GM19438 (cell line): Measurements from ENCODE around the gene UPF1.
"Not testable (repeated sequence)": the region's sequence is repeated elsewhere in the genome, so short reads cannot be mapped to it uniquely, and the experiment has no call there.

ENCODE experiments used
- ATAC-seq: cut with Tn5 transposase; IDR thresholded peaks from one replicate; pipeline ENCODE4 v1.9.1; 2021; ENCODE audit warnings: low read depth; ENCODE audit not compliant: unreplicated experiment

Gene UPF1

DNA sequence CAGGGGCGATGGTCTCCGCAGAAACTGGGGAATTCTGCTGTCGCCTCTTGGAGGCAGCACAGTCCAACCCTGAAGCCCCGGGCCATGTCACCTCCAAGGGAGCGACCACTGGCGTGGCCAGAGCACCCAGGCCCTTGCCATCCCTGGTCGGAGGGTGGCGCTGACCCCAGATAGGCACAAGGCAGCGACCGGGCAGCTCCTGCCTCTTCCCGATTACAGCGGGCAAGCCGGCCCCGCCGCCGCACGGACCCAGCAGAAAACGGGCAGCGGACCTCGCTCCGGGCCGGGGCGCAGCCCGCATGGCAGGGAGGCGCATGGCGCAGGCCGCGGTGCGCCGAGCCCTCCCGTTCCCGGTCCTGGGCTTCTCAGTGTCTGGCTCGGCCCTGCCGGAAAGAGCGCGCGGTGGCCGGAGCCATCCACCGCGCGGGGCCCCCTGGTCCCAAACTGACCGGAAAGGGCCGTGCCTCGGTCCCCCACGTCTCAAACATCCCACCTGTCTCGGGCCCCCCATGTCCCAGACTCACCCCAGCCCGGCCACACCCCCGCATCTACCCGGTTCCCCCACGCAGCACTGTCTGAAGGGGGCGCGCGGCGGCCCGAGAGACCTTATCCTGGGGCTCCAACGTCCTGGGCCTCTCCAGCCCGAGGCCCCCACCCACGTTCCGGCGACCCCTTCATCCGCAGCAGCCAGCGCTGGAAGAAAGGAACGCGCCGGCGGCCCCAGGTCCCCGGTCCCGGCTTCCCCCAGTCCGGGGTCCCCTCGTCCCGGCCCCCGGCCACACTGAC lies 63.5 kb downstream of the UPF1 start:
- no peak for ATAC-seq

DNA sequence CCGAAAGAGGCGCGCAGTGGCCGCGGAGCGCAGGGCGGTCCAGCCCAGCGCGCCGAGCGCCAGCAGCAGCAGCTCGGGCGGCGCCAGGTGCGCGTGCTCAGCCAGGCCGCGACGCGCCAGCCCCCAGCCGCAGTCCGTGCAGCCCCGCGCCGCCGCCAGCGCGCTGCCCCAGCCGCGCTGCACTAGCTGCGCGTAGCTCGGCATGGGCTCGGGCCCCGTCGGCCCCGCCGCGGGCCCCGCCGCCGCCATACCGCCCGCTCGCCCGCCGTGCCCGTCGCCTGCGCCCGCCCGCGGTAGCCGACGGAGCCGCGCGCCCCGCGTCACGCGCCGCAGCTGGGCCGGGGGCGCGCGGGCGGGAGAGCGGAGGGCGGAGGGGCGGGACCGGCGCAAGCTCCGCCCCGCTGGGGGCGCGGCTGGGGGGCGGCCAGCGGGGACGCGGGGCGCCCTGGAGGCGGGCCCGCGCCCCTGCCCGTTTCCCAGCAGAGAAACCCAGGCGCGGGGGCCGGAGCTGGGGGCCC lies 64.1 kb downstream of the UPF1 start, which contains the start of gene CERS1:
Gene CERS1, minus strand, starts transcription at position 335 of the 518 bp plus-strand sequence. Its CDS starts 86 bp downstream, at position 249.
- ATAC-seq = no peak

DNA sequence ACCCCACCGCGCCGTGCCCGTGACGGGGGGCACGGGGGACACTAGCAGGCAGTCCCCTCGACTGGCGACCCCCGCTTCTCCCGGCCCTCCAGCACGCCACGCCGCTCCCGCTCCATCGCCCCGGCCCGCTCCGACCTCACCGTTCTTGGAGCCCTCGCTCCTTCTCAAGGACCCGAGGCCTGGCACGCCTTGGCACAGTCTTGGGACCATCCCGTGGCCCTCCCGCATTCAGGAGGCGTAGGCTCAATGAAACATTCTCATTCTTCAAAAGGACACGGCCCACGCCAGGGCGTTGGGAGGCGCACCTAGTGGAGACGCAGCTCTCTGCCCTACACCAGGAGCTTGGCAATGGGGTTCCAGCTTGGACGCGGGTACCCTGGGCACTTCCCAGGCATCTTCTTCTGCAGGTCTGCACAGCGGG lies 64.7 kb downstream of the UPF1 start:
- no peak for ATAC-seq

DNA sequence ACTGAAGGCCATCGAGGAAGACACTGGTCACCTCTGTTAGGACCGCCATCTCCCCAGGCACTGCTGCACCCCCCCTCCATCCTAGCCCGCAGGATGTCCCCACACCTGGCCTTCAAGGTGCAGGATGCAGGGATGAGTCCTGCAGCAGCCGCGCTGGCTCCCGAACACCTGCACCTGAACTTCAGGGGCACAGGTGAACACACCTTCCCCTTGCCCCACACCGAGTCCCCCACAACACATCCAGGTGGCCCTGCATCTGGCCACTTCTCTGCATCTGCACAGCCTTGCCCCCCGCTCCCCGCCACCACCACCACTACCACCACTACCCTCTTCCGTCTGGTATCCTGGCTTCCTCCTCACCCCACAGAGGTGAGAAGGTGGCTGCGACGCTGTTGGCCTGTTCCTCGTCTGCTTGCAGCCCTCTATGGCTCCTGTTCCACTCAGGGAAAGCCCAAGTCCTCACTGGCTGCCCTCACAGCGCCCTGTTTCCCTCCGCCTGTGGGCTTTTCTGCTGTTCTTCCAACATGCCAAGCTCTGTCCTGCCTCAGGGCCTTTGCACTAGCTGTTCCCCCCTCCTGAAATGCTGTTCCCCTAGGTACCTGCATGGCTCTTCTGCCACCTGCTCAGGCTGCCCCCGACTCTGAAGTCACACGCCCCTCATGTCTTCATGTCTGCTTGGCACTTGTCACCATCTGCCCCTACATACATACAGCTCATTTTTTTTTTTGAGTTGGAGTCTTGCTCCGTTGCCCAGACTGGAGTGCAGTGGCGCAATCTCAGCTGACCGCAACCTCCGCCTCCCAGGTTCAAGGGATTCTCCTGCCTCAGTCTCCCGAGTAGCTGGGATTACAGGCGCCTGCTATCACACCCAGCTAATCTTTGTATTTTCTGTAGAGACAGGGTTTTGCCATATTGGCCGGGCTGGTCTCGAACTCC lies 65.6 kb downstream of the UPF1 start:
- no peak for ATAC-seq

DNA sequence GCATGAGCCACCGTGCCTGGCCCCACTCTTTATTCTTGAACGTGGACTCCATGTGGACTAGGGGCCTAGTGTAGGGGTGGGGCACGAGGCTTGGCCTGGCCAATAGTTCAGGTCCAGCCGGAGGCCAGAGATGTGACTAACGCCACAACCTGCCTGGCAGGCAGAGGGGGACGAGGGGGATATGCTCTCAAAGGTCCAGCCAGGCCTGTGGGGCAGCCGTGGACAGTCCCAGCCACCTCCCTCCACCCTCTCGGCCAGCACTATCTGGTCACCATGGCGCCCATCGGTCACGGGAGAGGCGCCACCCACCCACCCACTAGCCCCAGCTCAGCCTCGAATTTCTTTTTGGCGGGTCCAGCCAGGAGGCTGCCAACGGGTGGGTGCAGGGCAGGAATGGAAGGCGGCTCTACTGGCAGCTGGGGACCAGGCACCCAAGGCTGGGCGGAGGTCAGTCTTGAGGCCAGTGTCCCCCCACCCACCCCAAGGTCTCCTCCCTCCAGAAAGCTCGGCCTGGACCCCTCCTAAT lies 66.4 kb downstream of the UPF1 start:
- no peak for ATAC-seq

DNA sequence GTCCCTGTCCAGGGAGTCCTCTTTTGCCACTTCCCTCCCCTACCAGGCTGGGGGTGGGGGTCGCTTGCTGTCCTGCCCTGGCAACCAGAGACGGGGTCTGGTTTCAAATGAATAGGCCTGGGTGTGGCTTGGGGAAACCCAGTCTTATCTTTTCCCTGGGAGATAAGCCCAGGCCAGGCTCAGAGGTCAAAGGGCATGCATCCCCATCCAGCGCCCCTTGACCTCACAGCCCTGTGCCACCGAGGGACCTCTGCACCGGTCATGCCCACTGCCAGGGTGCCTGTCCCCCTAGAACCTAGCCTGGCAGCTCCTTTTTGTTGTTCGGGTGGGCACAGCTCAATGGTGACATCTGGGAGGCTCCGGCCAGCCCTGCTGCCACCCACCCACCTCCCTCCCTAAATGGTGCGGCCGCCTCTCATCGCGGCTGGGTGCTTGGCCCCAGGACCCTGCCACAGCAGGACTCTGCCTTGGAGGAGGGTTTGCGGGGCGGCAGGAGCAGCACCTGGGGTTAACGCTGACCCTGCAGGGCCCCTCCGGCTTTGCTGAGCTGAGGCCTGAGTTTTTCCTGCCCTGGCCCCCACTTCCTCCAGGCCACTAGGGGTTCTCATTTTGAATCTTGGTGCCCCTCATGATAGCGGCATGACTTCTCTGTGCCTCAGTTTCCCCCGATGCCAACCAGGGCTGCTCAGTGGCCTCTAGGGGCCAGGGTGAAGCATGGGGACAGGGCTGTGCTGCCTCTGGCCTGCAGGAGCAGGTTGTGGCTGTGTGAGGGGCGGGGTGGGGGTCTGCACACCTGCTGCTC lies 67.0 kb downstream of the UPF1 start:
- ATAC-seq = no peak

DNA sequence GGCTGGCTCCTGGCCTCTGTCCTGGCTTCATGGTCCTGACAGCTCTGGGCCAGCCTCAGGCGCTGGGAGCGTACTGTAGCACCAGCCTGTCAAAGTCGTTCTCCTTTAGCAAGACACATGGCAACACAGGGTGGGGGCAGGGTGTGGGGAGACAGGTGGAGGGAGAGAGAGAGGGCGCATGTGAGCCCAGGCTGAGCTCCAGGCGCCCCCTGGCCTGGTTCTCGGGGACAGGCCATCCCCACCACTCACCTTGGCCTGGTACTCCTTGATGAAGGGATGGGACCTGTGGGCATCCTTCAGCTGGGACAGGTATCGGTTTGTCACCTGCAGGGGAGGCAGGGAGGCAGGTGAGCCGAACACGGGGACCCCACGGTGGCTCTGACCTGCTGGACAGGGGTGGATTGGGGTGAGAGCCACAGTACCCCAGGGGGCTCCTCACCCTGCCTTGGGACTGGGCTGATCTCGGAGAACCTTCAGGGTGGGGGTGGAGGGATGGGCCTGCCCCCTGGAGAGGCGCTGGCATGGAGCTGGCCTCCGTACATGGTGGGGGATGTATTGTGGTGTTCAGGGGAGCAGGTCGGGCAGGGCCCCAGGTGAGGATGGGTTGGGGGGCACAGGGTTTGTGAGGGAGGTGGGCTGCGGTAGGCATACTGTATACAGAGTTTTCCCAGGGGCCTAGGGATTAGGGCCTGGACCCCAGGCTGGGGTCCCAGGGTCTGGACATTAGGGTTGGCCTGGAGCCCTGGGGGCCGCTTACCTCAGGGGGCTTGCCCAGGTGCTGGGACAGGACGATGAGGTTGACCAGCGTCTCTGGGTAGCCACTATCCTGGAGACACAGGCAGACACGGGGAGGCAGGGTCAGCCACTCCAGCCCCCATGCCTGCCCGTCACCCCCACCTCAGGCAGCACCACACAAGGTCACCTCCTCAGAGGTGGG lies 68.1 kb downstream of the UPF1 start:
- no peak for ATAC-seq

DNA sequence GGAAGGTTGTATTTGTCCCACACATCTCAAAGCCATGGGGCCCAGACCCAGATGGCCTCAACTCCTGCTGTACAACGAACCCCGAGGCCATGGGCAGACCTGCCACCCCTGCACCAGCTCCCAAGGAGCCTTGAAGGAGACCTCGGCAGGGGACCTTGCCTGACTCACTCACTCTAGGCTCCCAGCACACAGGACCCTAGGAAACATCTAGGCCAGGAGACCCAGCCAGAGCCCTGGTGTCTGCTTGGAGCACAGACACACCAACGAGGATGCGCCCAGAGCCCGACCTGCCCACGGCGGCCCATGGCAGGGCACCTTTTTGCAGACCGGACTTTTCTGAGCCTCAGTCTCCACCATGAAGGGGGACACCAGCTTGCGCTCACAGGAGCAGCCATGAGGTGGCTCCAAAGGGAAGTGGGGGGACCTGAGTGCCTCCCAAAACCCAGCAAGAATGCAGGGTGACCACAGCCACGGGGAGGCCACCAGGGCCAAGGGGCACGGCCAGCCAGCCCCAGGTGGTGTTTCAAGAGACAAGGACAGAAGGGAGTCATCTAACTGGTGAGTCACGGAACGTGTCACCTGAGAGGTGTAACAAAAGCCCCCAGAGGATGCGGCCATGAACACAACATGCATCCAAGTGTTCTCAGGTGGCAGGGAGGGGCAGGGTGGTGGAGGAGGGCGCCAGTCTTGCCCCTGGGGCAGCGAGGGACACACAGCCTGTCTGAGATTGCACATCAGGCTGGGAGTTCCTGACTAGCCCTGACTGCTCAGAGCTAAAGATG lies 69.1 kb downstream of the UPF1 start:
- no peak for ATAC-seq

DNA sequence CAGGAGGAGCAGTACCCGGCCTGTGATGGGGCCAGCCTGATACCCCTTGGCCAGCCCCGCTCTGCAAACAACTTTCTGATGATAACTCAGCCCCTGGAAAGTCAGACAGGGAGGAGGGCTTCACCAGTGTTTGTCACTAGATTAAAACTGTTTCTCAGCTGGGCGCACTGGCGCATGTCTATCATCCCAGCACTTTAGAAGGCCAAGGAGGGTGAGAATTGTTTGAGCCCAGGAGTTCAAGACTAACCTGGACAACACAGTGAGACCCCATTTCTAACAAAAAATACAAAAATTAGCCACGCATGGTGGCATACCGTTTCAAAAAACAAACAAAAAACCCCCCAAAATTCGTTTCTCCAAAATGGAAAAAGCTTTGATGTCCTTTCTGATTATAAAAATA lies 69.7 kb downstream of the UPF1 start:
- ATAC-seq = no peak

DNA sequence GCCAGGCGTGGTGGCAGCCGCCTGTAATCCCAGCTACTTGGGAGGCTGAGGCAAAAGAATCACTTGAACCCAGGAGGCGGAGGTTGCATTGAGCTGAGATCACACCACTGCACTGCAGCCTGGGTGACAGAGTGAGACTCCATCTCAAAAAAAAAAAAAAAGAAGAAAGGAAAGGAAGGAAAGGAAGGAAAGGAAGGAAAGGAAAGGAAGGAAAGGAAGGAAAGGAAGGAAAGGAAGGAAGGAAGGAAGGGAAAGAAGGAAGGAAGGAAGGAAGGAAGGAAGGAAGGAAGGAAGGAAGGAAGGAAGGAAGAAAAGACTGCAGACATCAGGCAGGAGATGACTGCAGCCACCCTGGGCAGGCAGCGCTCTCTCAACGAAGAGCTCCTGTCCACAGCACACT lies 70.8 kb downstream of the UPF1 start:
- not testable (repeated sequence) for ATAC-seq

DNA sequence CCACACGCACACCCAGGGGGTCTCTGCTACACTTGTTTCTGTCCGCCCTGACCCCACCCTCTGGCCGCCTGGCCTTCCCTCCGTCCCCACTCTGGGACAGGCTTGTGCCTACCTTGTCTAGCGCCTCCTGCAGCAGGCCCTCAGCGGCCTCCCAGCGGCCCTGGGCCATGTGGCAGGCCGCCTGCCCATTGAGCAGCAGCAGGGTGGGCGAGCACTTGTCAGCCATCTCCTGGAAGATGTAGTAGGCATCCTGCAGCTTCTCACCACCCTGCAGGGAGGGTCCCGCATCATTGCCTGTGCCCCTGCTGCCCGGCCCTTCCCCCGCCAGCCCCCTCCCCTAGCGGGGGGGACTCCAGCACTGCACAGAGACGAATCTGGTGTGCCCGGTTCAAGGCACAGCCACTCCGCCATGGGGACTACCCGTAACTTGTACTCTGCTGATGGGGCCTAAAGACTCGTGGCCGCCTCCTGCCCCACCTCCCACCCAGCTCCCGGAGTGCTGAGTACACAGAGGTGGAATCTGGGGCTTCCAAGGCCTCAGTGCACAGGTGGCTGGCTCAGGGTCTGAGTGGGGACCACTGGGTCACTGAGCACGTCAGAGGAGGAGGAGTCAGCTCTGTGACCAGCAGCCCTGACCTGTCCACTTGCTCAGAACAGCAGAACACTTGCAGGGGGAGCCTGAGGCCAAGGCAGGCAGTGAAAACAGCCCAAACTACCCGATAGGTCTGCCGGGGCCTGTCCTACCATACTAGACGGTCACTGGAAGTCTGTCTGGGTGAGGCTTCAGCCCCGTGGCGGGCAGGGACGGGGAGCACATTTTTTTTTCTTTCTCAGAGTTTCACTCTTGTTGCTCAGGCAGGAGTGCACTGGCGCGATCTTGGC lies 71.6 kb downstream of the UPF1 start:
- ATAC-seq = no peak

DNA sequence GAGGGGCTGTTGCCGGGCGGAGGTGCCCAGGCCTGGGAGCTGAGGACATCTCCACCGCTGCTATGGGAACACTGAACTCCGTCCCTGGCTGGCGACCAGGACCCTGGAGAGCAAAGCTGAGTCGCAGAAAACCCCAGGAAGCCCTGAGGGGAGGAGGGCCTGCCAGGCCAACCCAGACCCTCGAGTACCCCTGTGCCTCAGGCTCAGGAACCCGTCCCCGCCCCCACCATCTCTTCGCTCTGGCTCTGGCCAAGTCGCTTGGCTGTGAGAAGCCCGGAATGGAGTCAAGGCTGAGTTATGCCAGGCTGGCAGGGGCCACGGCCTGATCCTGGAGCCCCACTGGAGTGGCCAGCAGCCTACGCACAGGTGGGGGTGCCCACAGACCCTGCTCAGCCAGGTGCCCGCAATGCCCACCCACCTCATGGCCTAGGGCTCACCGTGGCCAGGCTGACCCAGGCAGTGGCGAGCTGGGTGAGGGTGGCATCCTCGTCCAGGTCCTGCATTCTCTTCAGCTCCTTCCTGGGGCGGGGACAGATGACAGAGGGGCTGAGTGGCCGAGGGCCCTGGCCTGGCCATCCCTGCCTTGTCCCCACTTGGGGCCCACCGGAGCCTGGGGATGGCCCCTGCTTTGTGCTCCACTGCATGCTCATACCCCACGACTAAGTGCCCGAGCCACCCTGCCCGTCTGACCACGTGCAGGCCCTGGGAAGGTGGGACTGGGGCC lies 72.7 kb downstream of the UPF1 start:
- no peak for ATAC-seq

DNA sequence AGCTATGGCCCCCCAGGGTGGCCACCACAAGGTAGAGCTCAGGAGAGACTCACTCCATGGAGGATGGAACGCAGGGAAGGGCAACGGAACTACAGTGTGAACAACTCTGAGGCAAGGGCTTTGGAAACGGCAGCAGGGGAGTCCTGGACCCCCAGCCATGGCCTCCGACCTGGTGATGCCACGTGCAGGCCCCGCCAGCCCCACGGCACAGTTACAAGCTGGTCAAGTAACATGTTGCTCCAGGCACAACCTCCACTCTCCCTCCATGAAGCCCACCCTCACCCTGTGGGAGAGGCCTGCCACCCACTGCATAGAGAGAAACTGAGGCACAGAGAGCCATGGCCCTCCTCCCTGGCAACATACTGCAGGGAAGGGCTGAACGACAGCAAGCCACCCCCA lies 73.3 kb downstream of the UPF1 start:
- no peak for ATAC-seq

DNA sequence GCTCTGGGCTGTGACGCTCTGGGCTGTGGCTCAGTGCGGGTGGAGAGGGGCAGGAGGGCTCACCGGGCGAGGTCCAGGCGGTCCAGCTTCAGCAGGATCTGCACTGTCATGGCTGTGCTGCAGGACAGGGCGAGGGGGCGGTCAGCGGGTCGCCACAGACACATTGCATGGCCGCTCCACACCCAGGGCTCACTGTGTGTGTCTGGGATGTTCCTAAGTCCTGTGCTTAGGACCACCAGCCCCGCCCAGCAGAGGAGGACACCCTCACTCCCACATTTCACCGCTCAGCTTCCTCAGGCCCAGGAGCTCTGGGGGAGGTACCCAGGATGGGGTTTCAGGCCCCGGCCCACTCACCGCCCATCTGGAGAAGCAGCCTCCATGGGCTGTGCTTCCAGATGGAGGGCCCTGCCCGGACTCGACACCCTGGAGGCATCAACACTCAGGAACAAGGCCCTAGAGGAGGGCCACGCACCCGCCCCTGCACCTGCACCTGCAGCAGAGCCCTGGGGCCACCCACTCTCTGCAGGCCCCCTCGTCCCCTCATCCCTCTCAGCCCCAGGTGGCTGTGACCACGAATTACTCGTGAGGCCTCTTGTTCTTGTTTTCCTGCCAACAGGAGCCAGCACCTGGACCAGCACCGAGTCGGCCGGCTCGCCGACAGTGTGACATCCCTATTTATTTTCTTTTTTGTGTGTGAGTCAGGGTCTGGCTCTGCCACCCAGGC lies 73.9 kb downstream of the UPF1 start:
- no peak for ATAC-seq

DNA sequence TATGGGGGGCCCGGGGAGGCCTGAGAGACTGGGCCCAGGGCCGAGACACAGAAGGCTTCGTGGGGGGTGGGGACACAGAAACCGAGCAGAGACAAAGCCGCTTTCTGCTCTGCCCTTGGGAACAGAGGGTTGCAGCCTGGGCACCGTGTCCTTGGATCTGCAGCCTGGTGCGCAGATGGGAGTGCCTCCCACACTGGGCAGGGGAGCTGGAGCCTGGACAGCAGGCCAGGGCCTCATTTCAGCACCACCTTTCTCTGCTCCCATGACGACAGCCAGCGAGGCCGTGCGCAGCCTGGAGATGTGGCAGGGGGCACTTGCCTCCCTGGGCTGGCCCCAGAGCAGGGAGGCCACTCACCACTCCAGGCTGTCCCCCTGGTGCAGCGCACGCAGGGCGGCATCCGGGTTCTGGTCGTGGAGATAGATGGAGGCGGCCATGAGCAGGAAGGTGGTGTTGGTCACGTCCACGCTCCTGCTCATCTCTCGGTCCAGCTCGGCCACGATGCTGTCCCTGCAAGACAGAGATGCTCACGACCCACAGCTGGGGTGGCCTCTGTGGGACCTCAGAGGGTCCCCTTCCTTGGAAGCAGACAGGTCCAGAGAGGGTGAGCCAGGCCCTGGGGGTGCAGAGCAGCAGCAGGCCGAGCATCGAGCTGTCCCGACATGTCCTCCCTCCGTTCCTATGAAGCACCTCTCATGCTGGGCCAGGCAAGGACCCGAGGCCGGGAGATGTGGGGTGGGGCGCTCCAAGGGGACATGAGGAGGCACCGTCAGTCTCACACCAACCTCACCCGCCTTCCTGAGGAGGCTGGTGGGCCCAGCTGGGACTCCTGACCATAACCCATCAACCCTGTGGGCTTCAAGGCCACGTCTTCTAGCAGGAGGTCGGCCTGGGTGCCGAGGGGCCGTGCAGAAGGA lies 75.1 kb downstream of the UPF1 start:
- ATAC-seq = no peak
